HPDE6-E6E7 (cell line): Measurements from ENCODE around the gene RSPH9.

ENCODE experiments used
- DNase-seq: peaks from one replicate; pipeline ENCODE4 v3.0.0; 2011; ENCODE audit warnings: missing footprints; ENCODE audit errors: extremely low spot score

RSPH9 gene

GRCh38 chr6:43644940-43645612, at the start of gene RSPH9:
Gene RSPH9, plus strand, starts transcription at chr6:43645036. Its CDS starts 63 bp downstream, at chr6:43645099.
- no peak for DNase-seq

GRCh38 chr6:43600595-43600994, 44.2 kb upstream of the RSPH9 start:
- DNase-seq = no peak

GRCh38 chr6:43604174-43604573, 40.7 kb upstream of the RSPH9 start:
- DNase-seq = no peak

GRCh38 chr6:43606019-43606418, 38.8 kb upstream of the RSPH9 start:
- DNase-seq = no peak

GRCh38 chr6:43608310-43608763, 36.5 kb upstream of the RSPH9 start:
- DNase-seq = peak; percentile 39

- no peak for DNase-seq
Measured at GRCh38 chr6:43608807-43609206, 36.0 kb upstream of the RSPH9 start.

- DNase-seq = no peak
Measured at GRCh38 chr6:43609402-43609801, 35.4 kb upstream of the RSPH9 start.

GRCh38 chr6:43610431-43610830, 34.4 kb upstream of the RSPH9 start:
- DNase-seq = no peak

GRCh38 chr6:43613721-43614395, 31.0 kb upstream of the RSPH9 start:
- no peak for DNase-seq

- no peak for DNase-seq
Measured at GRCh38 chr6:43614396-43614730, 30.5 kb upstream of the RSPH9 start.

GRCh38 chr6:43616725-43617472, 27.9 kb upstream of the RSPH9 start:
- DNase-seq = no peak

- no peak for DNase-seq
Measured at GRCh38 chr6:43621078-43621835, 23.6 kb upstream of the RSPH9 start.

GRCh38 chr6:43621836-43622180, 23.0 kb upstream of the RSPH9 start:
- no peak for DNase-seq

- DNase-seq = no peak
Measured at GRCh38 chr6:43622541-43622940, 22.3 kb upstream of the RSPH9 start.

GRCh38 chr6:43623880-43624785, 20.7 kb upstream of the RSPH9 start:
- no peak for DNase-seq

GRCh38 chr6:43624786-43625288, 20.0 kb upstream of the RSPH9 start:
- DNase-seq = no peak

GRCh38 chr6:43625393-43625992, 19.3 kb upstream of the RSPH9 start:
- no peak for DNase-seq

GRCh38 chr6:43627008-43627825, 17.6 kb upstream of the RSPH9 start:
- peak; percentile 85 for DNase-seq

- peak; percentile 19 for DNase-seq
Measured at GRCh38 chr6:43628393-43629103, 16.3 kb upstream of the RSPH9 start.
